Smooth muscle cell (in vitro differentiated cells): Measurements from ENCODE around the gene CERS6. TPM values are rescaled to one million over a fixed set of nuclear protein-coding genes. Genes with fewer than 3 reads are reported as not detected.

Experiments used
- DNase-seq: peaks from one replicate; lab custom pipeline; 2025; ENCODE audit not compliant: unreplicated experiment; lab: John Stamatoyannopoulos, UW
- H2AFZ ChIP-seq: fragments of 200-600 bp; sonication (generic); 2 replicates; pipeline ENCODE4 v1.6.0; 2016; ENCODE audit warnings: antibody characterized with exemption, low read depth, mild to moderate bottlenecking
- H3F3A ChIP-seq: fragments of 200-600 bp; sonication (generic); 2 replicates; pipeline ENCODE4 v1.6.0; 2017; ENCODE audit warnings: antibody characterized with exemption, low read depth
- H3K27ac ChIP-seq: fragments of 200-600 bp; sonication (generic); 2 replicates; pipeline ENCODE4 v1.5.1; 2016; ENCODE audit warnings: low read depth, mild to moderate bottlenecking
- H3K27me3 ChIP-seq: fragments of 200-600 bp; sonication (generic); 2 replicates; pipeline ENCODE4 v1.6.1; 2016; ENCODE audit warnings: low read depth, mild to moderate bottlenecking
- H3K36me3 ChIP-seq: fragments of 200-600 bp; sonication (generic); 2 replicates; pipeline ENCODE4 v1.5.1; 2016; ENCODE audit warnings: low read depth
- H3K4me1 ChIP-seq: fragments of 200-600 bp; sonication (generic); 2 replicates; pipeline ENCODE4 v1.5.1; 2016; ENCODE audit warnings: low read depth
- H3K4me2 ChIP-seq: fragments of 200-600 bp; sonication (generic); 2 replicates; pipeline ENCODE4 v1.6.0; 2016; ENCODE audit warnings: mild to moderate bottlenecking
- H3K4me3 ChIP-seq: fragments of 200-600 bp; sonication (generic); 2 replicates; pipeline ENCODE4 v1.5.1; 2016; ENCODE audit warnings: mild to moderate bottlenecking
- H3K79me2 ChIP-seq: fragments of 200-600 bp; sonication (generic); 2 replicates; pipeline ENCODE4 v1.6.0; 2016; ENCODE audit warnings: low read depth, mild to moderate bottlenecking
- H3K9ac ChIP-seq: fragments of 200-600 bp; sonication (generic); 2 replicates; pipeline ENCODE4 v1.6.0; 2016; ENCODE audit warnings: low read depth
- H3K9me3 ChIP-seq: fragments of 200-600 bp; sonication (generic); replicated peaks from 2 replicates; pipeline ENCODE4 v1.5.1; 2016; ENCODE audit warnings: low read depth
- H4K20me1 ChIP-seq: fragments of 200-600 bp; sonication (generic); 2 replicates; pipeline ENCODE4 v1.6.0; 2016; ENCODE audit warnings: low read depth
- WGBS: methylation state at CpG from one replicate; pipeline ENCODE4 v1.1.7; 2016; ENCODE audit warnings: low lambda C conversion rate; 5-methylcytosine and 5-hydroxymethylcytosine counted together
- polyA plus RNA-seq: library from polyadenylated mRNA; unstranded; fragments of >200 nt; fragmentation: Nextera tagmentation; extraction: Ambion mirVana; gene quantifications from 2 replicates; pipeline ENCODE4 v1.2.1, GENCODE V29; 2016
- total RNA-seq: library from RNA; depleted of rRNA; stranded (reverse); fragments of >200 nt; gene quantifications from 2 replicates; pipeline ENCODE4 v1.2.3, GENCODE V29; 2014
- TF ChIP-seq, protein P1 (sequence below): fragments of 200-600 bp; sonication (generic); IDR thresholded peaks from 2 replicates; pipeline ENCODE4 v1.5.1; 2017; ENCODE audit warnings: borderline replicate concordance, mild to moderate bottlenecking, antibody characterized with exemption; ENCODE audit not compliant: insufficient read depth, poor library complexity, severe bottlenecking

The CERS6 gene
- total and polyA plus RNA-seq, 2 experiments from 2014 or later, result 9.2 to 26.6 TPM

DNA sequence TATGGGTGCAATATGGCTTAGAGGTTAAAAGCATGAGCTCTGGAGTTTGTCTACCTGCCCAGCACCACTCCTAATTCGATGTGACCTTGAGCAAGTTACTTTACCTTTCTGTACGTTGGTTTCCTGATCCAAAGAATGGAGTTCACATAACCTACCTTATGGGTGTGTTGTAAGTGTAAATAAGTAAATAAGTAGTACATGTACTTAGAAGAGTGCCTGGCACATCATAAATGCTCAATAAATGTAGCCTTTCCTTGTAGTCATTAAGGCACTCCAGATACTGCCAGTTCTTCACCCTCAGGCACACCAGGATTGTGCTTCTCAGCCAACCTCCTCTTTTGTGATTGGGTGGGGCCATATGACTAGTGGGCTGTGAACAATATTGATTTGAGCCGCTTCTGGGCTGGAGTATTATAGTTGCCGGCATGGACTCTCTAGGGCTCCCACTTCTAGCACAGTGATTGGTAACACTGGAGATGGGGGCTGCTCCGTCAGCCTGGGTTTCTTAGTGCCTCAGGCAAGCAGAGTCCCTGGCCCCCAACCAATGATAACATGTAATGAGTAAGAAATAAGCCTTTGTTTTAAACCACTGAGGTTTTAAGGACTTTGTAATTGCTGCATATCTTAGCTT lies 244.7 kb downstream of the CERS6 start:
- H3K9me3 ChIP-seq, result no peaks in the 10 kb centered on the region
- no peaks in the 10 kb centered on the region for H3K36me3 ChIP-seq
- H3K4me1 ChIP-seq, result no peaks in the 10 kb centered on the region
- TF ChIP-seq, protein P1, sequence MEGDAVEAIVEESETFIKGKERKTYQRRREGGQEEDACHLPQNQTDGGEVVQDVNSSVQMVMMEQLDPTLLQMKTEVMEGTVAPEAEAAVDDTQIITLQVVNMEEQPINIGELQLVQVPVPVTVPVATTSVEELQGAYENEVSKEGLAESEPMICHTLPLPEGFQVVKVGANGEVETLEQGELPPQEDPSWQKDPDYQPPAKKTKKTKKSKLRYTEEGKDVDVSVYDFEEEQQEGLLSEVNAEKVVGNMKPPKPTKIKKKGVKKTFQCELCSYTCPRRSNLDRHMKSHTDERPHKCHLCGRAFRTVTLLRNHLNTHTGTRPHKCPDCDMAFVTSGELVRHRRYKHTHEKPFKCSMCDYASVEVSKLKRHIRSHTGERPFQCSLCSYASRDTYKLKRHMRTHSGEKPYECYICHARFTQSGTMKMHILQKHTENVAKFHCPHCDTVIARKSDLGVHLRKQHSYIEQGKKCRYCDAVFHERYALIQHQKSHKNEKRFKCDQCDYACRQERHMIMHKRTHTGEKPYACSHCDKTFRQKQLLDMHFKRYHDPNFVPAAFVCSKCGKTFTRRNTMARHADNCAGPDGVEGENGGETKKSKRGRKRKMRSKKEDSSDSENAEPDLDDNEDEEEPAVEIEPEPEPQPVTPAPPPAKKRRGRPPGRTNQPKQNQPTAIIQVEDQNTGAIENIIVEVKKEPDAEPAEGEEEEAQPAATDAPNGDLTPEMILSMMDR, result no peak
- H3F3A ChIP-seq, result peaks cover 4% of the 10 kb centered on the region
- no peak overlapping the region for H3K9ac ChIP-seq
- no peak overlapping the region for H3K4me2 ChIP-seq
- H3K27me3 ChIP-seq, result no peaks in the 10 kb centered on the region
- no peak overlapping the region for H3K27ac ChIP-seq
- DNase-seq, result no peak
- no peak overlapping the region for H2AFZ ChIP-seq
- 74% methylated on average over 5 of the region's 5 CpGs for WGBS
- H4K20me1 ChIP-seq, result peaks cover 7% of the 10 kb centered on the region
- no peak overlapping the region for H3K4me3 ChIP-seq
- no peaks in the 10 kb centered on the region for H3K79me2 ChIP-seq

- Histone ChIP-seq H3K79me2 (no peaks in the 10 kb centered on the region), H2AFZ (no peak overlapping the region), H3K4me1 (no peaks in the 10 kb centered on the region), H3F3A (peaks cover 4% of the 10 kb centered on the region), H3K4me2 (no peak overlapping the region), H3K9ac (no peak overlapping the region), H3K36me3 (no peaks in the 10 kb centered on the region), H3K27me3 (no peaks in the 10 kb centered on the region), H4K20me1 (peaks cover 5% of the 10 kb centered on the region), H3K27ac (no peak overlapping the region), H3K4me3 (no peak overlapping the region), H3K9me3 (no peaks in the 10 kb centered on the region)
- no peak for DNase-seq
- WGBS, result 93% methylated on average over 2 of the region's 2 CpGs
- TF ChIP-seq, protein P1, result no peak
Measured at GRCh38 chr2:168702579-168702978, 246.5 kb downstream of the CERS6 start.

- Histone ChIP-seq H3K9me3 (no peaks in the 10 kb centered on the region), H3F3A (peaks cover 4% of the 10 kb centered on the region), H3K9ac (no peak overlapping the region), H3K4me3 (no peak overlapping the region), H3K4me1 (no peaks in the 10 kb centered on the region), H4K20me1 (no peaks in the 10 kb centered on the region), H3K27ac (no peak overlapping the region), H3K4me2 (no peak overlapping the region), H3K36me3 (no peaks in the 10 kb centered on the region), H3K27me3 (no peaks in the 10 kb centered on the region), H3K79me2 (no peaks in the 10 kb centered on the region), H2AFZ (no peak overlapping the region)
- WGBS, result 80% methylated on average over 5 of the region's 5 CpGs
- TF ChIP-seq, protein P1, result no peak
- DNase-seq, result no peak
Measured at GRCh38 chr2:168703926-168704325, 247.9 kb downstream of the CERS6 start.
